Measurements from ENCODE around the gene FBXO40.

The FBXO40 gene

GRCh38 chr3:121662742-121663141 lies 69.6 kb downstream of the FBXO40 start:
- DNase-seq (ENCODE audit: low spot score), result no peak

DNA sequence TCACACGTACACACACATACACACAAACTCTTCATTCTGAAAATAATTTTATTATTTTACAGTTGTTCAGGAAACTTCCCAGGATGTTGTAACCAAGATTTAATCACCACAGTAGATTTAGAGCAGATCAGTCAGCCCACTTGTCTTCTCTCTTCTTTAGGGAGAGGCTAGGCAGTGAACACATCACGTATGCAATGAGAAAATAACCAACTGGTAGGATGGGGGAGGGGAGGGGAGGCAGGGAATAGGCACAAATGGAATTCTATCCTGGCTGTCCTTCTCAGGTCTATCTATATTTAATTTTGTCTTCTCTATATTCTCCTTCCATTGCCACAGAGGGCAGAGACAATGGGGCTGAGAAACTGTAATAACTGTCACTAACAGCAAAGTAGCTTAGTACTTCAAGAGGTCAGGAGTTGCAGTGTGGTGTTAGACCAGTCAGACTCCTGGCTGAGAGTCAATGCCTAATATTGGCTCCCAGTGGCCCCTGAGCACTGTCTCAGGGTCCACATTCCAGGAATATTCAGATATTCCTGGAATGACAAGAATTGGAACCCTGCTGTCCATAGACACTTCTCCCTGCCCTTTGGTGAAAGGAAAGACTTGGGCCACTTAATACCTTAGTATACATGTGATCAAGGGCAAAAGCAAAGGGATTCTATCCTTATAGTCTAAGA lies 70.1 kb downstream of the FBXO40 start:
- no peak for DNase-seq (ENCODE audit: low spot score)

DNA sequence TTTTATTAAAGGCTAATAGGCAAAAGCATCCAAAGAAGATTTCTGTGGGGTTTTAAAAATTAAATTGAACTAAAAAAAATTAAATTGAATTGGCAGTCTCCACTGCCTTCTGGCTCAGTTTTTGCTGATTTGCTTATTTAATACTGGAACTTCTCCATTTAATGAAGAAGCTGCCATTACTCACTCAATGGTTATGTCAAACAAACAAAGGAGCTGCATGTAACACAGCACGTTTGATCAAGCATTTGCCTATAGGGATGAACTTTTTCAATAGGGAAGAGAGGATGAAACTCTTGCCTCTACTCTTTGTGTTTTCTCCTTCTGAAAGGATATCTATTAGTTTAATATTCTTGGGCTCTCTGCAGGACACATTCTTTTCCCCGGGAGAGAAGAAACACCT lies 72.3 kb downstream of the FBXO40 start:
- no peak for DNase-seq (ENCODE audit: low spot score)

DNA sequence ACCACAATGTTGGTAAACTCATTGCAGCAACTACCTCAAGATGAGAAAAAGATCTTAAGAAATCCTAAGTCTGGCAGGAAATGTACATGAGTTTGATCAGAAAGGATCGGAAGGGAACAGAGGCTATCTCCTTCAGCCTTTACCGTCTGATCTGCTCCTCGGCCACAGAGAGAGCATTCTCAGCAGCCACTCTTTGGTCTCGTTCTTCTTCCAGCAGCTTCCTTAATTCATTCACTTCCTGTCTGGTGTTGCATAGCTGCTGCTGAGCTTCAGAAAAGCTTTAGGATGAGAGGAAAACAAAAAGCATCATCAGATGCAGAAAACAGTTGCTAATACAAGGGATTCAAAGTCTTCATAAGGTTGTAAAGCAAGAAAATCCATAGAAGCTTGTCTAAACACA lies 74.2 kb downstream of the FBXO40 start:
- DNase-seq (ENCODE audit: low spot score), result no peak

- DNase-seq (ENCODE audit: low spot score), result no peak
Observed at GRCh38 chr3:121670676-121671075, 77.5 kb downstream of the FBXO40 start.

DNA sequence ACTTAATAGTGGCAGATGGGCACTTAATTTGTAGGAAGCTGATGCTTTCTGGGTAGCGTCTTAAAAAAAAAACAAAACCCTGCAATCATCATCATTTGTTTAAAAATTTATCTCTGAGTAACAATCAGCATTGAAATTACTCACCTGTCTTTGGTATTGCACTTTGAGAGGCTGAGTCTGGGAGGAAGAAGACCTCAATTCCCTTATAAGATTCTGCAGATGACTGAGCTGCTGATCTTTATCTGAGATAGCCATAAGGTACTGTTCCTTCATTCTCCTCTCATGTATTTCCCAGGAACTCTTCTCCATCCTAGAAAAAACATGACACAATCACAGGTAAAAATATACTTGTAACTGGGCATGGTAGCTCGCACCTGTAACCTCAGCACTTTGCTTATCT lies 84.0 kb downstream of the FBXO40 start:
- no peak for DNase-seq (ENCODE audit: low spot score)
